ENCODE data around the gene RSPH9.

Gene RSPH9, protein sequence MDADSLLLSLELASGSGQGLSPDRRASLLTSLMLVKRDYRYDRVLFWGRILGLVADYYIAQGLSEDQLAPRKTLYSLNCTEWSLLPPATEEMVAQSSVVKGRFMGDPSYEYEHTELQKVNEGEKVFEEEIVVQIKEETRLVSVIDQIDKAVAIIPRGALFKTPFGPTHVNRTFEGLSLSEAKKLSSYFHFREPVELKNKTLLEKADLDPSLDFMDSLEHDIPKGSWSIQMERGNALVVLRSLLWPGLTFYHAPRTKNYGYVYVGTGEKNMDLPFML

DNA sequence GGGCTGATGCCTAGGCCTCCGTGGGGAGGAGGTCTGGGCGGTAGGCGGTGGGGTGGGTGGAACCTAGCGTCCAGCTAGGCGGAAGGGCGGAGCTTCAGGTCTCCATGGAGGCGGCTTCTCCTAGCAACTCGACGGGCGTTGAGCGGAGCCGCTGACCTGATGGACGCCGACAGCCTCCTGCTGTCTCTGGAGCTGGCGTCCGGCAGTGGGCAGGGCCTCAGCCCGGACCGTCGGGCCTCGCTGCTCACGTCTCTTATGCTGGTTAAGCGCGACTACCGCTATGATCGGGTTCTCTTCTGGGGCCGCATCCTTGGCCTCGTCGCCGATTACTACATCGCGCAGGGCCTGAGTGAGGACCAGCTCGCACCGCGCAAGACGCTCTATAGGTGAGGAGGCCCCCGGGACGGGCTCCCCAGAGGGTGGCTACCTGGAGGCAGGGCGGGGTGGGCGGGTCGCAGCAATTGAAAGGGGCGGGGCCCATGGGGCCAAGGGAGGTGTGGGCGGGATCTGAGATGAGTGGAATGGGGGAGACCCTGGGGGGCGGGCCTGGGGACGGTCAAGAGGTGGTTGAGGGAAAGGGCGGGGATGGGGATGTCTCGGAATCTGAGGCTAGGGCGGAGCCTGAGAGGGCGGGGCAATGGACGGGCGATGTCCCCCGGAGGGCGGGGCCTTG, at the start of gene RSPH9:
RSPH9 (plus strand) TSS at position 97 of the 673 bp plus-strand sequence; CDS start at position 160, 63 bp downstream.
- FAIRE-seq, result no peak

DNA sequence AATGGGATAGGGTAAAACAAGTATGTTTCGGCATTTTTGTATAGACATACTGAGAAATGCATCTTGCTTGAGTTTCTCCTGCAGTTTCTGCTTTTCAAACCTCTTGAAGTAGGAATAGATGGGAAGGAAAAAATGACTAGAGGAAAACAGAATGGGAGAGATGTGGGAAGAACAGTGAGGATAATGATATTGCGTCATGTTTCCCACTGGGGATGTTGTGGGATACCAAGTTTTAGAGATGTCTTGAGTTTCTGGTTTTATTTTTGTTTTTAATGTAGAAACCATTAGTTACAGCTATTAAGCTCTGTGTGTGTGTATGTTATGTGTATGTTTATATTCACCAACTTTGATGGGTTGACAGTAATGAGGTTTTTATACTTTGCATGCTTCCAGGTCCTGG, 44.2 kb upstream of the RSPH9 start:
- no peak for FAIRE-seq

DNA sequence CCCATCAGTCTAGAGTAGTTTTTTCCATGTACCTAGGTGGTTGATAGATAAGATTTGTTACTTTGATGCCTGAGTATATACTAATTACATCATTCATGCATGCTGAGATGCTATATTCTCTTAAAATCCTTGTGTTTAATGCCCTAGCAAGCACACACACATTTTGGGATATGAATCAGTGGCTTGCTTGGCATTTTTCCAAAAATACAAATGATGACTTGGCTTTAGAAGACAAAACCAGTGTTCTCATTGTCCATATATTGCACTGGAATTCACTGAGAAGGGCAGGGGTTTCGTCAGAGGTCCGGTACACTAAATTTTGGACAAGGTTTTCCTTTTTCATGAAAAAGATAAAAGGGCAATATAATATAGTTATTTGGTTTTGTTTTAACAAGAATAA, 40.7 kb upstream of the RSPH9 start:
- FAIRE-seq, result no peak

DNA sequence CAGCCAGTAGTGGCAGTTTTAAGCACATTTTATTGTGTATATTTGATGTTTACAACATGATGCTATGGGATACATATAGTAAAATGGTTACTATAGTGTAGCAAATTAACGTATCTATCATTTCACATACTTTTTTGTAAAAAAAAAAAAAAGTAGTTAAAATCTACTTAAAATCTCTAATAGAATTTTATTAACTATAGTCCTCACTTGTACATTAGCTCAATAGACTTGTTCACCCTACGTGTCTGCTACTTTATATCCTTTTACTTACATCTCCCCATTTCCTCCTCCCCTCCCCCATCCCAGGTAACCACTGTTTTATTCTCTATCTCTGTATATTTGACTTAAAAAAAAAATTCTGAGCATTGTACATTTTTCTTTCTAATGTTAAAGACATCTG, 38.8 kb upstream of the RSPH9 start:
- no peak for FAIRE-seq

DNA sequence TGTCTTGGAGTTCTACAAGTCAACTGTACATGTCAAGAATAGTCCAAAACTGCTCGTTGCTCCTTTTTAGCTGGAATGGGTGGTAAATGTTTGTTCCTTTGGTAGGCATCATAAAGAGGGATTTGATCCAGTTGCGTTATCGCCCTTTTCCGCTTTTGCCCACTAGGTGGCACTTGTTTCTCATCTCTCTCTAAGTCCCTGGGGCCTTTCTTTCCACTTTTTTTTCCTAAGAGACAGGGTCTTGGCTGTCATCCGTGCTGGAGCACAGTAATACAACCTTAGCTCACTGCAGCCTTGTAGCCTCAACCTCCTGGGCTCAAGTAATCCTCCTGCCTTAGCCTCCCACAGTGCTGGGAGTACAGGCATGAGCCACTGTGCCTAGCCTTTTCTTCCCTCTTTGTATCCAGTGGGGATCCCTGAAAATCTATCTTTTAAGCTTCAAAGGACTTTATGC, 36.5 kb upstream of the RSPH9 start:
- no peak for FAIRE-seq

DNA sequence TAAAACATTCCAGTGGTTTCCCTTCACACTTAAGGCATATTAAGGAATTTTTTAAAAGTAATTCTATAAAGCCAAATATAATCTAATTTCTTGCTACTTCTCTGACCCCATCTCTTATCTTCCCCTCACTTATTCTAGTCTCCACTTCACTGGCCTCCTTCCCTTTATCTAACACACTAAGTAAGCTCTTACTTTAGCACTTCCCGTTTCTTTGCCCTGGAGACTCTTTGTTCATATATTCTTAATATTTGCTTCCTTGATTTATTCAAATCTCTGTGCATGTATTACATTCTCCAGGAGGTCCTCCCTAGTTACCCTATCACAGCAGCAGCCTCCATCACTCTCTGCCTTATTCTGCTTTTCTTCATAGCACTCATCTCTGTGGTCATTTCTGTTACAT, 36.0 kb upstream of the RSPH9 start:
- no peak for FAIRE-seq

DNA sequence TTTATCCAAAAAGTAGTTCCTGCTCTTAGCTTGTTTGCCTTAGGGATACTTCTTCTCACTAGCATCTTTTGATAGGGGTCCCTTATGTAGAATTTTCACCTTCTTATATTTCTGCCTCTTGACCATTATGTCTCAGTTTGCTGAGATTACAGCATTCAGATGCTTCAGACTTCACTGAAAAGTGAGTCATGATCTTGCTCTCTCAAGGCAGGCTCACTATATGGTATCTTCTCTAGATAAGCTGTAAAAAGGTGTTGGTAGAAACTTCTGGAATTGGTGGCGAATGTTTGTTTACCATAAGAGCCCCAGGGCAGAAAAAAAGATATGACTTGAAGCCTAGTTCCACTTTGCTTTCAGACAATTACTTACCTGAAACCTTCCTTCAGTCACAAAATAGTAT, 35.4 kb upstream of the RSPH9 start:
- FAIRE-seq, result no peak

DNA sequence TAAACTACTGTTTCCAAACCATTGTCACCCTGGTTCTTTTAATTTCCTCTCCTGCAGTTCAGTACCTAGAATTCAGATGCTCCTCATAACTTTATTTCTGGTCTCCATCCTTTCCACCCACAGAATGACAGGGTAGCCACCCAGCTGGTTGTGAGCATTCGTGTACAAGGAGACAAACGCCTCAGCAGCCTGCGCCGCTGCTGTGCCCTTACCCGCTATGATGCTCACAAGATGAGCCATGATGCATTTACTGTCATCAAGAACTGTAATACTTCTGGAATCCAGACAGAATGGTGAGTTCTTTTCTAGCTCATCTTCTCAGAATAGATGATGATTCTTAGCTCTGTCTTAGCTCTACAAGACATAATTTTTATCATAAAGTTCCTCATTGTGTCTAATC, 34.4 kb upstream of the RSPH9 start:
- FAIRE-seq, result no peak

DNA sequence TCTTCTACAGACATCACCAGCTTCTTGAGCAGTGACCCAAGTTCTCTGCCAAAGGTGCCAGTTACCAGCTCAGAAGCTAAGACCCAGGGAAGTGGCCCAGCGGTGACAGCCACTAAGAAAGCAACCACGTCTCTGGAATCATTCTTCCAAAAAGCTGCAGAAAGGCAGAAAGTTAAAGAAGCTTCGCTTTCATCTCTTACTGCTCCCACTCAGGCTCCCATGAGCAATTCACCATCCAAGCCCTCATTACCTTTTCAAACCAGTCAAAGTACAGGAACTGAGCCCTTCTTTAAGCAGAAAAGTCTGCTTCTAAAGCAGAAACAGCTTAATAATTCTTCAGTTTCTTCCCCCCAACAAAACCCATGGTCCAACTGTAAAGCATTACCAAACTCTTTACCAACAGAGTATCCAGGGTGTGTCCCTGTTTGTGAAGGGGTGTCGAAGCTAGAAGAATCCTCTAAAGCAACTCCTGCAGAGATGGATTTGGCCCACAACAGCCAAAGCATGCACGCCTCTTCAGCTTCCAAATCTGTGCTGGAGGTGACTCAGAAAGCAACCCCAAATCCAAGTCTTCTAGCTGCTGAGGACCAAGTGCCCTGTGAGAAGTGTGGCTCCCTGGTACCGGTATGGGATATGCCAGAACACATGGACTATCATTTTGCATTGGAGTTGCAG, 31.0 kb upstream of the RSPH9 start:
- no peak for FAIRE-seq

DNA sequence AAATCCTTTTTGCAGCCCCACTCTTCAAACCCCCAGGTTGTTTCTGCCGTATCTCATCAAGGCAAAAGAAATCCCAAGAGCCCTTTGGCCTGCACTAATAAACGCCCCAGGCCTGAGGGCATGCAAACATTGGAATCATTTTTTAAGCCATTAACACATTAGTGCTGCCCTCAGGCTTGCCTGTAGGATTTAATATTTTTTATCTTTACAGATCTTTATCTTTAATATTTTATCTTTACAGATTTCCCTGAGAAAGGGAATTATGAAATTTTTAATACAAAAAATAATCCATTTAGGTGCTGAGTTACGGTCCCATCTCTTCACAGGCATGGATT, 30.5 kb upstream of the RSPH9 start:
- FAIRE-seq, result no peak

DNA sequence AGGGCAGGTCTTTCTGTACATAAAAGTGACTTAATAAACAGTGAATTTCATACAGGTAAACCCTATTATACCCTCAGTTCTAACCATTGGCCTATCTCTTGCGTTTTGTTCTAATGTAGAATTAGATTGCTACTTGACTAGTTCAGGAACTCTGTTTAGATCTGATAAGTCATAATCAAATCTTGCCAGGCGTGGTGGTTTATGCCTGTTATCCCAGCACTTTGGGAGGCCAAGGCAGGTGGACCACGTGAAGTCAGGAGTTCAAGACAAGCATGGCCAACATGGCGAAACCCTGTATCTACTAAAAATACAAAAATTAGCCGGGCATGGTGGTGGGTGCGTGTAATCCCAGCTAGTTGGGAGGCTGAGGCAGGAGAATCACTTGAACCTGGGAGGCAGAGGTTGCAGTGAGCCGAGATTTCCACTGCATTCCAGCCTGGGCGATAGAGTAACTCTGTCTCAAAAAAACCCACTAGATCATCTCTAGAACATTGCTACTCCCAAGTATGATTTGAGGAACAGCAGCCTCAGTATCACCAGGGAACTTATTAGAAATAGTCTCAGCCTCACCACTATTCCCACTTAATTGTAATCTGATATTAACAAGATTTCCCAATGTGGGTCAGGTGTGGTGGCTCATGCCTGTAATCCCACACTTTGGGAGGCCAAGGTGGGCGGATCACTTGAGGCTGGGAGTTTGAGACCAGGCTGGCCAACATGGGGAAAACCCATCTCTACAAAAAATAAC, 27.9 kb upstream of the RSPH9 start:
- FAIRE-seq, result no peak

DNA sequence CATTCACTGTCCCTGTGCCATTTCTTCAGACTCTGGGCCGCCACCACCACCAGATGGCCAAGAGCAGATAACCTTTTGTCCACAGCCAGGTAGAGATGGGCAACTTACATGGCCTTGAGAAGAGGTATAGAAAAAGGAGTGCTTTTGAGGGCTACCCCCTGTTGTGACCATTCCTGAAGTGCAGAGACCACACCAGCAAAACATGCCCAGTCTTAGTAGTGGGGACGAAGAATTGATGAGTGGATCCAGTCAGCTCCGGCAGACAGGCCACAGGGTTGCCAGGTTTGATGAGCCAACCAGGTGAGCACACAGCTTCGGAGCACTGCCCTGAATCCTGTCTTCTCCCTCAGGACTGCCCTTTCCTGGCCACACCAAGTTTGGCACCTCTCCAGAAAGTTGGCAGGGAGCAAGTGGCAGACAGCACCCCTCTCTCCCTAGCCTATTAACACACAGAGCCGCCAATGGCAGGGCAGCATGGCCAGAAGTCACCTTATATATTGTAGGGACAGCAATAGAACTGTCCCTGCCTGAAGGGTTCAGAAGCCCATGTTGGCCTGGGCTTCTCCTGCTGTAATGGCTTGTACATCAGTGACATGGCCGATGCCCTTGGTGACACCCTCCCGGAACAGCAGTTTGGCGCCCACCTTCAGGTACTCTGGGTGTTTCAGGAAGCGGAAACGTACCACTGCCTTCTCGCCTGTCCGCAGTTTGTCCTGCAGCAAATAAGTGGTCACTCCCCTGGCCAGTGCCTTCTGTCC, 23.6 kb upstream of the RSPH9 start:
- FAIRE-seq, result no peak

DNA sequence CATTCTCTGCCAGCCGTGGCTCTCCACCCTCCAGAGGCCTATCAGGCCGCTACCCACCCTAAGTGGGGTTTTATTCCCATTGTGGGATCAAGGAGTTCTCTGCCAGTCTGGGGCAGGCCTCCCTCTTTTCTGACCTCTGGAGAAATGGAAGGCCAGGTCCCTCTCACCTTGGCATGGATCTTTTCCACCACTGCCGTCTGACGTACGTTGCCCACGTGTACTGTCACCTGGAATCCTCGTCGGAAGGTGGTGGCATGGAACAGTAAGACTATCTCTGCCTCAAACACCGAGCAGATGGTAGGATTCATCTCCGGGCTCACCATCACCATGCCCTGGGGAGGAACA, 23.0 kb upstream of the RSPH9 start:
- no peak for FAIRE-seq

DNA sequence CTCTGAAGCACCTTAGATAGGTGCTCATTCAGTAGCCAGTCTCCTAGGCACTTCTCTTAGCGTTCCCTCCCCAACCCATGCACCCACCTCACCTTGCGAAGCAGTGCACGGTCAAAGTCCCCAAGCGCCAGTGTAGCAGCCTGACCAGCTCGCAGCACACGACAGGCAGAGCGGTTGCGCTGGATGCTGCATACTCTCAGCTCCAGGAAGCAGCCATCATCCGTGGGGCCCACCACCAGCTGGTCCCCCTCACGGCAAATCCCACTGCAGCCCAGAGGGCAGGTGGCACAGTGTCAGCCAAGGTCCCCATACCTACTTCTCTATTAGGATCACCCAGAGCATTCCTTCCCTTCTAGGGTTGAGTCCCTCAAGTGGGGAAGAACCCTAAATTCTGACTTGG, 22.3 kb upstream of the RSPH9 start:
- FAIRE-seq, result no peak

DNA sequence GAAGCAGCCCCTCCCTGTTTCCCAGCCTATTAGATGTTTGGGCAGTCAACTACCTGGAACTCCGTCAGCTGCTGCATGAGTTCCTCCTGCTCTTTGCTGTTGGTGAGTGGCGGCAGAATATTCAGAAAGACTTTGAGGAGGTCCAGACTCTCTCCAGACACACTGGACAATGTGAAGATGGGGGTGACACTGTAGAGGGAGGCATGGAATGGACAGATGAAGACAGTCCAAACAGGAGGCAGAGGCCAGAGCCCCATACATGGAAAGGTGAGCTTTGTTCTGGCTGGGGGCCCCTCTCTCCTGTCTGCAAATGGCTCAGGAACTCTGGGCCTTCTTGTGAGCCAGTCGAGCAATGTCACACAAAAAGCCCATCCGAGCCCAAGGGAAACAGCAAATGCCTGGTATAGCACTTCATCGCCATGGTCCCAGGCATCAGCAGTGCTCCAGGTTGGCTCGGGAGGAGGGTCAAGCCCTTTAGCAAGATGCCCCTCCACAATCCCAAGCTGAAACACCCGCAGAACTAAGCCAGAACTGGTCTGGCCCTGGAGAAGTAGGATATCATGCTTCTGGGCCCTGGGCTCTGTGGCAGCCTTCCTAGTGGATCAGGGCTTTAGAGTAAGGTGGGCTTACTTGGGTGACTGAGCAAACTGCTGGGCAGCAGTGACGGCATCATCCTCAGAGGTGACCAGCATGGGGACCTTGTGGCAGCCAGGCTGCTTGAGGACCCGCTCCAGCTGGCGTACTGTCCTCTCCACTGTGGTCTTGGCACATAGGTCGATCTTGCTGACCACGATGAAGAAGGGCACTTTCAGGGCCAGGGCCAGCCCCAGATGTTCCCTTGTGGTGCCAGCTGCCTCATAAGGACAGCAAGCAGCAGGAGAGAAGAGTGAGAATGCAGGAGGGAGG, 20.7 kb upstream of the RSPH9 start:
- FAIRE-seq, result no peak

DNA sequence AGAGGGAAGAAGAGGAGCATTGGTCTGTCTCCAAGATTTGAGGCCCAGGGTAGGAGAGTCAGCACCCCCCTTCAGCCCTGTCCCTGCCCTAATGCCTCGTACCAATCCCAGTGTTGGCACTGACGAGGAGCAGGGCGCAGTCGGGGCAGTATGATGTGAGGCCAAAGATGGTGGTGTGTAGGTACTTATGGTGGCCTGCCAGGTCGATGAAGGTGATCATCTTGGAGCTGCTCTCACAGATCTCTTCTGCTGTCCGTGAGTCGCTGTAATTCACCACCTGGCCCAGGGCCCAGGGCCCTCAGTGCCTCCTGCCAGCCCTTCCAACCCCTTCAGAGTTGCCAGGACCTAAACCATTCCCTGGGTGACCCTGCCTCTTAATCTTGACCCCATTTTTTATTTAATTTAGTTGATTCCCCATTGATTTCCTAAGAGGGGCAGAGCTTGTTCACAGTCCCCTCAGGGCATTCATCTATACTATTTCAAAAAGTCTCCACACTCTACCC, 20.0 kb upstream of the RSPH9 start:
- FAIRE-seq, result no peak

DNA sequence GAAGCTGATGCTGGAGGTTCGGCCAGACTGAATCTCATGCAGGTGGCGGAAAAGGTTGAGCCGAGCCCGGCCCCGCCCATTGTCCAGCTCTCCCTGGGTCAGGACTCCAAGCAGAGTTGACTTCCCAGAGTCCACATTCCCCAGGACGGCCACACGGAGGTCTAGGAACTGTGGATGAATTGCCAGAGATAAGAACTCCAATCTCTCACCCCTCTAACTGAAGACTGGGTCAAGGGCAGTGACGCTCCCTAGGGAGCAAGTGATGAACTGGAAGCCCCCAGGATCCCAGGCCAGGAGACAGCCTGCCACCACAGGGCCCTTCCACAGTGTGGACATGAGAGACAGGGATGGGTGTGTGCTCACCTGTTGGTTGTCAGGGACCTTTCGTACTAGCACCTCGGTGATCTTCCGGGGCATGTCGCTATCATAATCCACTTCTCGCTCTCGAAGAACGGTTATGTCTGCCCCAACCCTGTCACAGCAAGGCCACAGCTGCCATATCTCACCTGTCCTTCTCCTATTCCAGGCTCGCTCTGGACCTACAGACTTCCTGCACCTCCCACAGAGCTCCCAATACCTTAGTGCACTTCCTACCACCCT, 19.3 kb upstream of the RSPH9 start:
- no peak for FAIRE-seq

DNA sequence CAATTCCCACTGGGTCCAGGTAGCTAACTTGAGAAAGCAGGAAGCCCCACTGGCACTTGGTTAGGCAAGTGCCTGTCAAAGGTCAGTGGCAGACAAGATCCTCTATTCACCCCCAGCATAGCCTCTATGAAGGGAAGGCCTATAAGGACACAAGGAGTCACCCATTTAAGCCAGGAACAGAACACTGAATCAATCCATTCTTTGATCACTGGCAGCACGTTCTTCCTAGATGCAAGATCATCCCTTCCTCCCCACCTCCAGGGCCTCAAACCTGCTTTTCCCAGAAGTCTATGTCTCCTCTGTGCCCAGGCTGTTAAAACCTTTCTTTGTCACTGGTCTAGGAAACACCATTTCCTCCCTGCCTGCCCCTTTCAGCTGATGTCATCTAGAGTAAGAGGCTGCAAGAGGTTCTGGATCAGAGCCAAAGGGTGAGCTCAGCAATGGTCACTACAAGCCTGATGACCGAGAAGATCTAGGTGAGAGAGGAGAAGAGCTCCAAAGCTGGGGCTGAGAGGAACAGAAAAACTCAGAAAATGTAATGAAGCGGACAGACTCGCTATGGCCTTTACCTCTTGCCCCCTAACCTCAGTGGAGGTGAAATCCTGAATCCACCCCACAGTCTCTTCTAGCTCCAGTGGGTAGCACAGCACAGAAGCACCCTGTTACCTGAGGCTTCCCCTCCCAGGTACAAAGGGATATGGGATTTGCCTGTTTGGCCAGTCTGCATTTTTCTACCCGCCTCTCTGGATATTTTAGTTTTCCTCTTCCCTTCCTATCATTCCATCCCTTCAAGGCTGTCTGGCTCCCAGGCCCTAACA, 17.6 kb upstream of the RSPH9 start:
- no peak for FAIRE-seq

DNA sequence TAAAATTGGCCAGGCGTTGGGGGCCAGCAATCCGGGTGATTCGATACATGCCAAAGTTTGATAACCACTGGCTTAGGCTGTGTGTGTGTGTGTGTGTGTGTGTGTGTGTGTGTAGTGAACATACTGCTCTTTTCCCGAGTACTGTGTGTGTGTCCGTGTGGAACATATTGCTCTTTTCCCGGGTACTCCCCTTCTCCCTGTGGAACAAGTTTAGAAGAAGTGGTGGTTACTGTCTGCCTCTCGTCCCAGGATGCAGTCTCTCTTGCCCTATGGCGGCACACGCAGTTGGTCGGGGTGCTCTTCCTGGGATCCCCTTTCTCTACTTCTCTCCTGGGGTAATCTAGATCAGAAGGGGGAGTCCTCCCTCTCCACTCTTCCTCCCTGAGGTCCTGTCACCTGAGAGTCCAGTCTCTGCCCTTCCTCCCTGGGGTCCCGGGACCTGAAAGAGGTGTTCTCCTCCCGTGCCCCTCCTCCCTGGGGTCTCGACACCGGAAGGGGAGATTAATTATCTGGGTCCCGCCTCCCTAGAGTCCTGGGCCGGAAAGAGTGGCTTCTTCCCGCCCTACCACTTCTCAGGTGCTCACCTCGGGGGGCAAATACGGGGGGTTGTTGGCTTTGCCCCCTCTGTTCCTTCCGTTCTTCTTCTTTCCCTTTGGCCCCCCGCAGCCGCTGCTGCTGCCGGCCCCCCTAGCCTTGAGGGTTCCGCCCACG, 16.3 kb upstream of the RSPH9 start:
- FAIRE-seq, result no peak

DNA sequence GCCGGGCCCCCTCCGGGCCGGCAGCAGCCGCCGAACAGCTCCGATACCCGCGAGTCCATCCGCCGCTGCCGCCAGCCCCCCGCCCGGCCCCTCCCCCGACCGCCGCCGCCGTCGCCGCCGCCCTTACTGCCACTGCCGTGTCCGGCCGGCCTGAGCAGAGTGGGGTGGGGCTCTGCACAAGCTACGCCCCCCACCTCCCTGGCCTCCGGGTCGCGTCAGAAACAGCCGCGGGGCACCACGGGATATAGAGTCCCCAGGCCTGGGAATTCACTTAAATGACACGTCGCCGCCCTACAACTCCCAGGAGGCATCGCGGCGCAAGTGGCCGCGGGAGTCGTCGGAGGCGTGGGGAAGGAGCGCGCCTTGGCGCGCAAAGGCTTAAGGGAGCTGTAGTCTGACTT, 15.7 kb upstream of the RSPH9 start, which contains the start of gene GTPBP2:
GTPBP2 (minus strand) TSS at position 161 of the 401 bp plus-strand sequence; CDS start at position 59, 102 bp downstream.
- FAIRE-seq, result no peak
